B cell (primary cell): ENCODE measurements around the gene TDRKH. TPM values are rescaled to one million over a fixed set of nuclear protein-coding genes. Genes with fewer than 3 reads are reported as not detected.

Experiments used
- ATAC-seq: fragments of 200-7000 bp; cut with Tn5 transposase; one replicate; pipeline ENCODE4 v1.10.0; 2021; ENCODE audit warnings: low read depth, mild to moderate bottlenecking, moderate number of reproducible peaks, moderate library complexity
- CTCF ChIA-PET: fragments of 350-600 bp; sonication (Branson Sonifier 250); formaldehyde crosslinking; loops from one replicate; lab custom pipeline; 2021; ENCODE audit warnings: antibody characterized with exemption, inconsistent platforms; lab: Charles Lee
- POLR2A ChIA-PET: fragments of 350-600 bp; sonication (Branson Sonifier 250); formaldehyde crosslinking; loops from one replicate; lab custom pipeline; 2021; ENCODE audit warnings: antibody characterized with exemption; lab: Charles Lee
- DNase-seq: peaks from one replicate; pipeline ENCODE4 v3.0.0; 2013
- H2AFZ ChIP-seq: 2 replicates; pipeline ENCODE4 v1.6.1; 2012; ENCODE audit warnings: mild to moderate bottlenecking, low read depth, low read length; ENCODE audit not compliant: insufficient read depth, poor library complexity, severe bottlenecking
- H3K27ac ChIP-seq, 2 donors: 1 replicate in 1 of 2; 2 replicates in 1 of 2; pipeline ENCODE4 v1.5.1; 2012 to 2013; ENCODE audit warnings: low read length in 2 of 2, mild to moderate bottlenecking in 2 of 2, moderate library complexity in 1 of 2
- H3K27me3 ChIP-seq, 4 experiments: fragments of 200-600 bp in 1 of 4; sonication (generic) in 1 of 4; replicated peaks in 1 of 4; 1 replicate in 2 of 4; 2 replicates in 2 of 4; pipeline versions ENCODE4 v1.6.1 to v1.7.0; 2013 to 2016; ENCODE audit warnings: low read length in 3 of 4, mild to moderate bottlenecking in 2 of 4, mixed read lengths in 1 of 4, moderate library complexity in 1 of 4; ENCODE audit not compliant: insufficient read depth in 4 of 4, control insufficient read depth in 3 of 4; ENCODE audit errors: control extremely low read depth in 1 of 4
- H3K36me3 ChIP-seq, 2 experiments: replicated peaks in 1 of 2; 1 replicate in 1 of 2; 2 replicates in 1 of 2; pipeline versions ENCODE4 v1.6.1 to v1.7.1; 2013; ENCODE audit warnings: low read length in 1 of 2; ENCODE audit not compliant: insufficient read depth in 2 of 2, control insufficient read depth in 1 of 2; ENCODE audit errors: control extremely low read depth in 1 of 2, extremely low read depth in 1 of 2
- H3K4me1 ChIP-seq, 2 donors: fragments of 200-600 bp in 1 of 2; sonication (generic) in 1 of 2; 1 replicate in 1 of 2; 2 replicates in 1 of 2; pipeline versions ENCODE4 v1.5.1 to v1.6.1; 2013 to 2017; ENCODE audit warnings: low read length in 2 of 2; ENCODE audit not compliant: control insufficient read depth in 2 of 2, insufficient read depth in 2 of 2
- H3K4me2 ChIP-seq: replicated peaks from 2 replicates; pipeline ENCODE3; 2012; ENCODE audit warnings: mild to moderate bottlenecking, low read depth, low read length; ENCODE audit not compliant: poor library complexity, severe bottlenecking
- H3K4me3 ChIP-seq, 5 experiments: fragments of 200-600 bp in 1 of 5; sonication (generic) in 1 of 5; 1 replicate in 3 of 5; 2 replicates in 2 of 5; pipeline versions ENCODE4 v1.5.1 to v1.7.0; 2011 to 2016; ENCODE audit warnings: low read length in 4 of 5, mild to moderate bottlenecking in 4 of 5, low read depth in 2 of 5, control low read depth in 1 of 5, moderate library complexity in 1 of 5; ENCODE audit not compliant: insufficient read depth in 1 of 5; ENCODE audit errors: control extremely low read depth in 1 of 5, extremely low read depth in 1 of 5
- H3K79me2 ChIP-seq: fragments of 200-600 bp; sonication (generic); one replicate; pipeline ENCODE4 v1.6.0; 2016; ENCODE audit warnings: low read length; ENCODE audit not compliant: control insufficient read depth, insufficient read depth
- H3K9ac ChIP-seq: fragments of 200-600 bp; sonication (generic); 2 replicates; pipeline ENCODE4 v1.6.1; 2017; ENCODE audit warnings: mild to moderate bottlenecking, low read length, moderate library complexity
- H3K9me3 ChIP-seq, 3 donors: one replicate each; pipeline versions ENCODE4 v1.6.1 to v1.7.1; 2013; ENCODE audit warnings: low read length in 2 of 3; ENCODE audit not compliant: control insufficient read depth in 2 of 3, insufficient read depth in 1 of 3; ENCODE audit errors: control extremely low read depth in 1 of 3
- H4K20me1 ChIP-seq: 2 replicates; pipeline ENCODE4 v1.6.0; 2012; ENCODE audit warnings: mild to moderate bottlenecking, low read length; ENCODE audit not compliant: insufficient read depth, control insufficient read depth, poor library complexity, severe bottlenecking
- H3K27ac Mint-ChIP-seq: one replicate; pipeline ENCODE4 v1.8.0; 2021; ENCODE audit warnings: mixed read lengths
- H3K27me3 Mint-ChIP-seq: one replicate; pipeline ENCODE4 v1.8.0; 2021; ENCODE audit warnings: mixed read lengths
- H3K4me1 Mint-ChIP-seq: one replicate; pipeline ENCODE4 v1.8.0; 2021; ENCODE audit warnings: mixed read lengths
- H3K4me3 Mint-ChIP-seq: one replicate; pipeline ENCODE4 v1.8.0; 2021; ENCODE audit warnings: mixed read lengths
- H3K9me3 Mint-ChIP-seq: one replicate; pipeline ENCODE4 v1.8.0; 2022; ENCODE audit warnings: mixed read lengths; ENCODE audit not compliant: insufficient read depth
- CTCF ChIP-seq: fragments of 200-600 bp; IDR thresholded peaks from one replicate; pipeline ENCODE4 v1.8.0; 2022; ENCODE audit warnings: antibody characterized with exemption, mild to moderate bottlenecking
- EZH2 ChIP-seq: IDR thresholded peaks from 2 replicates; pipeline ENCODE4 v1.6.1; 2012; ENCODE audit warnings: borderline replicate concordance, low read depth, mild to moderate bottlenecking, moderate library complexity, low read length; ENCODE audit not compliant: insufficient read depth, poor library complexity, severe bottlenecking
- WGBS: methylation state at CpG from one replicate; pipeline ENCODE4 v1.1.5; 2013; ENCODE audit warnings: missing lambda C conversion rate; ENCODE audit not compliant: insufficient coverage; 5-methylcytosine and 5-hydroxymethylcytosine counted together
- intact Hi-C: fragments of 100-400 bp; cut with micrococcal nuclease; formaldehyde crosslinking; loops from one replicate; pipeline ENCODE4 v1.10.0; 2022
- polyA plus RNA-seq: library from polyadenylated mRNA; depleted of rRNA; stranded (reverse); fragments of >200 nt; gene quantifications from 2 replicates; pipeline ENCODE4 v1.2.3, GENCODE V29; 2012
- total RNA-seq, 2 donors: library from RNA; stranded (reverse); fragments of 120-200 nt in 1 of 2; gene quantifications; 1 replicate in 1 of 2; 2 replicates in 1 of 2; pipeline versions ENCODE4 v1.2.3 to v1.2.4, GENCODE V29; 2013 to 2022

TDRKH gene
- total and polyA plus RNA-seq, 2 donors (not counting 1 experiment from before 2014, with no cell fraction given), result 2.0 to 13.3 TPM

DNA sequence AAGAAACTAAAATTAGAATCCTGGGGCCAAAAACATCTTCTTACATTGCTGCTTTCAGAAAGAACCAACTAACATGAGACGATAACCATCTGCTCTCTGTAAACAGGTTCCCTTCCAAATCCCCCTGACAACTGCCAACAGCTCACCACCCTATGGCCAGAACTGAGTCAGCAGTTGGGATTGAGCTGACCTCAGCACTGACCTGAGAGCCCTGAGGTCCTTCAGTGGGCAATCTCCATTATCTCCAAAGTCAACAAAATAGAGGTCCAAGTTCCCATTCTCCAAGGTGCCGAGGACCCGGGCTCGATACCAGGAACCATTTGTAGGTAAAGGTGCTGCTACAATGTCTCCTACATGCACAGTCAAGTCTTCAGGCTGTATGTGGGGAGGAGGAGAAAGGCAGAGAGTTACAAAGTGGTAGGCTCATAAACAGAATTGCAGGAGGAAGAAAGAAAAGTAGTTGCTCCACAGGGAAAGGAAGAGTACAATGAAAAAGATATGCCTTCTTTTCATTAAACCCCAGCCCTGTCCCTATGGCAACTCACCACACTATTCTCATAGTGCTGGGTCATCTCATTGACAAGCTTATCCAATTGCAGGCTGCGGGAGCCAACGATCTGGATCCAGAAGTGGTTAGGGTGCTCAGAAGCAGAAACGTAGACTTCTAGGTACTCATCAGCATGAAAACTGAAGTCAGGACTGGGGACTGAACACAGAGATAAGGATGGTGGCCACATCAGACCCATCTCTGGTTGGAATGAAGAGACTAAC lies 14.2 kb downstream of the TDRKH start:
- H3K4me3 ChIP-seq, result no peak overlapping the region
- no peak overlapping the region for H3K9ac ChIP-seq
- no peak overlapping the region for H3K4me3 Mint-ChIP-seq
- no peak overlapping the region for H3K4me2 ChIP-seq
- intact Hi-C loops, result no loop called here
- 96% methylated on average over 3 of the region's 7 CpGs for WGBS
- no peaks in the 10 kb centered on the region for H3K4me1 Mint-ChIP-seq
- ChIA-PET CTCF (interaction anchor here (1.0 kb wide), 1 partner anchor 59 kb away, joined by 3 read pairs; no protein-coding TSS in a partner anchor), POLR2A (no interaction called here)
- no peaks in the 10 kb centered on the region for H3K4me1 ChIP-seq
- no peaks in the 10 kb centered on the region for H3K9me3 Mint-ChIP-seq
- no peak for ATAC-seq
- H3K36me3 ChIP-seq, result peaks cover 0 to 42% of the 10 kb centered on the region in 2 experiments
- H3K27me3 Mint-ChIP-seq, result no peaks in the 10 kb centered on the region
- no peak for DNase-seq
- TF ChIP-seq EZH2, result no peak
- no peak for TF ChIP-seq CTCF
- H3K79me2 ChIP-seq, result no peaks in the 10 kb centered on the region
- H3K27me3 ChIP-seq, result no peaks in the 10 kb centered on the region
- H3K9me3 ChIP-seq, result no peaks in the 10 kb centered on the region
- no peak overlapping the region for H3K27ac ChIP-seq
- H3K27ac Mint-ChIP-seq, result no peak overlapping the region
- H2AFZ ChIP-seq, result no peak overlapping the region
- no peaks in the 10 kb centered on the region for H4K20me1 ChIP-seq

DNA sequence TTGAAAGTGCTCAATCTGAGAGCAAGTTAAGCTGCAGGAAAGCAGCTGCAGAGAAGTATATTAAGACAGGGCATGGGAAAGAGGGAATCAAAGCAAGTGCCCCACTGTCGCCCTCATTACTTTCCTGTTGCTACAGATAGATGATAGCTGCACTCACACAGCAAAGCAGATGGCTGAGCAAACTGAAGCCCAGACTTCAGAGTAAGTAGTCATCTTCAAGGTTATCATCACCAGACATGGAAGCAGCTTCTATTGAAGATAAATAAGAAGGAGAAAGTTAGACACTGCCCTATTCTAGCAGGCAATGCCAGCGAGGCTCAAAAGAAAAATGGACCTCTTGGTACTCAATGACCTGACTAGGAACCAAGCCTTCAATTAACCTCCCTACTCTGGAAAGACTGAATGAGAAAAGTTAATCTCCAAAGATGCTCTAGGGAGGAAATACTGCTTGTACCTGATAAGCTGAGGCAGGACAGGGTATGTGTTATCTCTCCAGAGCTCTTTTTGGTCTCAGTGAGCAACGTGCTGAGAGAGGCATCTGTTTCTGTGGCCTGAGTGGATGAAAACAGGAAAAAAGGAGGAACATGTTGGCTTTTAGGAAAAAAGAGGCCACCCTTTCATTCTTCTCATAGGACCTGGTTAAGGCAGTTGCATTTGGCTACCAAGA lies 15.9 kb downstream of the TDRKH start:
- H3K4me1 ChIP-seq, result no peaks in the 10 kb centered on the region
- TF ChIP-seq CTCF, result no peak
- no peak for TF ChIP-seq EZH2
- H3K4me3 ChIP-seq, result no peak overlapping the region
- H3K27ac Mint-ChIP-seq, result no peak overlapping the region
- no peak overlapping the region for H3K9ac ChIP-seq
- no peaks in the 10 kb centered on the region for H3K27me3 ChIP-seq
- H3K79me2 ChIP-seq, result no peaks in the 10 kb centered on the region
- DNase-seq, result no peak
- no peaks in the 10 kb centered on the region for H3K9me3 ChIP-seq
- no peaks in the 10 kb centered on the region for H3K9me3 Mint-ChIP-seq
- ATAC-seq, result no peak
- intact Hi-C loops, result no loop called here
- no peaks in the 10 kb centered on the region for H4K20me1 ChIP-seq
- no peak overlapping the region for H3K27ac ChIP-seq
- peaks cover 0 to 42% of the 10 kb centered on the region in 2 experiments for H3K36me3 ChIP-seq
- no peaks in the 10 kb centered on the region for H3K27me3 Mint-ChIP-seq
- ChIA-PET CTCF (no interaction called here), POLR2A (no interaction called here)
- H3K4me3 Mint-ChIP-seq, result no peak overlapping the region
- H3K4me2 ChIP-seq, result no peak overlapping the region
- WGBS, result 70% methylated on average over 2 of the region's 3 CpGs
- H2AFZ ChIP-seq, result no peak overlapping the region
- no peaks in the 10 kb centered on the region for H3K4me1 Mint-ChIP-seq
